8988T (cell line): Measurements from ENCODE around the gene FAM151B.
"Not testable (repeated sequence)": the region's sequence is repeated elsewhere in the genome, so short reads cannot be mapped to it uniquely, and the experiment has no call there.

Experiments used
- DNase-seq: peaks from one replicate; pipeline ENCODE4 v3.0.0; 2011

FAM151B gene

DNA sequence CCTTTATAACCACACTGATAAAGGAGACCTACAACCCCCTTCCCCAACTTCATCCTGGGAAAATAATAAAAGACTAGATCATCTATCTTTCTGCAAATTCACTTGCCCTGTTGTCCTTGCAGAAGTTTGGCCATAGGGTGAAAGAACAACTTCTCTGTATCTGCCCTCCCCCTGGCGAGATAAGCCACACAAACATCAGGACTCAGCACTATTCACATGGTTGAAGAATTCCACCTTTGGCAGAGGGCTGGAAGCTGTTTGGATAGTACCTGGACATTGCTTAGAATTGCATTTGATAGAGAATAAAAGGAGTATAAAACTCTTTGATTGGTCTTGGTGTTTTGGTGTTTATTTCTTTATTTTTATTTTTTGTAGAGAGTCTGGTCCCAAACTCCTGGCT lies 16.9 kb downstream of the FAM151B start:
- no peak for DNase-seq

- no peak for DNase-seq
Measured at GRCh38 chr5:80507663-80508062, 19.8 kb downstream of the FAM151B start.

GRCh38 chr5:80508844-80509243 lies 20.9 kb downstream of the FAM151B start:
- no peak for DNase-seq

DNA sequence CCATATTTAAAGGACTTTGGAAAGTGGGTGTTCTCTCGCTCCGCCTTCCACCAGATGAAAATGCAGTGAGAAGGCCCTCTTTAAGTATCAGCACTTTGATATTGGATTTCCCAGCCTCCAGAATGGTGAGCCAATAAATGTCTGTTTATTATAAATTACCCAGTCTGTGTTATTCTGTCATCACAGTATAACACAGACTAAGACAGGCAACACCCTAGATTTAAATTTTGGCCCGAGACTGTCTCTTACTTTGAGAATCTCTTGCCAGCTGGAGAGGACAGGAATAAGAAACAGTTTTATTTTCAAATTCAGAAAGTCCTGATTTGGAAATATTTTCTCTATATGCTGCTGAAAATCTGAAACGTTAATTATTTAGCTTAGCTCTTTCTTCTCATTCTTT lies 21.5 kb downstream of the FAM151B start:
- DNase-seq: no peak

- no peak for DNase-seq
Measured at GRCh38 chr5:80516826-80517225, 28.9 kb downstream of the FAM151B start.

- DNase-seq: no peak
Measured at GRCh38 chr5:80540691-80541090, 52.8 kb downstream of the FAM151B start.

DNA sequence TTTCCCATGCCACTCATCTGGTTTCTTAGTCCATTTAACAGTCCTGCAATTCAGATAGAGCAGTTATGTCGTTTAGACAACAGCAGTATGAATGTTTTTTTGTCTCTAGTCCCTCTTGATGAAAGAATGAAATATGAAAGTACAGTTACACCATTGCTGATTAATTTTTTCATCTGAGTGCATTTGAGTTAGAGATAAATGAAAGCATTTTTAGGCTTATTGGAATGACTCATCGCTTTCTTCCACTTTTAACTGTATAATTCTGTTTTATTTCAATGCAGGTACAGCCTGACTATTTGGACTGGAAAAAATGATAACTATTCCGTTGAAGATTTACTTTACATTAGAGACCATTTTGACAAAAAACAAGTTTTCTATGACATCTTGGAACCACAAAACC lies 53.5 kb downstream of the FAM151B start:
- no peak for DNase-seq

- DNase-seq: no peak
Measured at GRCh38 chr5:80554646-80555045, 66.7 kb downstream of the FAM151B start.

DNA sequence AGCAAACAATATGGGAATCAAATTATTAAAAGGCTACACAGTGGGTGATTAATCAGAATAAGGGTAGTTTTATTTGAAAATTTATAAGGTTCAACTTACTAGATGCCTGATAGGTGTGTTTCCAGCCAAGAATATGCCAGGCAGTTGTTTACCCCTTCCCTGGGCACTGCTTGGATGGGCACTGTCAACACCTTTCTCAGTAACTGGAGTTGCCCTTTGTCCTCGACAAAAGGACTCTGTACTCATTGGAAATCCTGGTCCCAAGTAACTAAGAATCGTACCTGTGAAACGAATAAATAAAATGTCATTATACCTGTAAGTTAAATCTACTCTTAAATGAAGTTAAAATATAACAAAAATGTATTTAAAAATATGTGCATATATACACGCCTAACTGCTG lies 67.2 kb downstream of the FAM151B start:
- no peak for DNase-seq

- no peak for DNase-seq
Measured at GRCh38 chr5:80559244-80559643, 71.3 kb downstream of the FAM151B start.

- DNase-seq: no peak
Measured at GRCh38 chr5:80565330-80565729, 77.4 kb downstream of the FAM151B start.

DNA sequence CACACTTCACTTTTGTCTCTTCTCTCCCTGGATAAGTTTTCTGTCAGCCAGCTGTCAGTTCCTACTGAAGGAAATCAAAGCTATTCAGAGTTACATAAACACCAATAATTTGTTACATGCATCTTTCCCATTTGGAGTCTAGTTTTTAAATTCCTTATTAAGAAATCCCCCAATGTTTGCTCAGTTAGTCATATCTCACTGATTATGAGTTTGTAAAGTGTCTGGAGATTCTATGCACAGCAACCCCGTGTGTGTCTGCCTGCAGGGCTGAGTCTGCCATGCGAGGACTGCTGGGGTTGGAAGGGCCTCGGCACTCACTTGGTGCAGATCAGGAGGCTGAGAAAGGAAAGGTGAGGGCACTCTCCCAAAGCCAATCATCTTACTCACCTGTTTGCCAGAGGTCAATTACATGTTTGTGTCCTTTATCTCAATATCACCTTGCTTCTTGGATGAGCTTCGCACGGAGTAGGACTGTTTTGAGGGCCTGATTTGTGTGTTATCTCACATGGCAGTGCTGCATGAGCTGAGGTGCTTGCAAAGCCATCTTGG lies 78.9 kb downstream of the FAM151B start:
- no peak for DNase-seq

GRCh38 chr5:80568251-80568650 lies 80.4 kb downstream of the FAM151B start:
- DNase-seq: no peak

DNA sequence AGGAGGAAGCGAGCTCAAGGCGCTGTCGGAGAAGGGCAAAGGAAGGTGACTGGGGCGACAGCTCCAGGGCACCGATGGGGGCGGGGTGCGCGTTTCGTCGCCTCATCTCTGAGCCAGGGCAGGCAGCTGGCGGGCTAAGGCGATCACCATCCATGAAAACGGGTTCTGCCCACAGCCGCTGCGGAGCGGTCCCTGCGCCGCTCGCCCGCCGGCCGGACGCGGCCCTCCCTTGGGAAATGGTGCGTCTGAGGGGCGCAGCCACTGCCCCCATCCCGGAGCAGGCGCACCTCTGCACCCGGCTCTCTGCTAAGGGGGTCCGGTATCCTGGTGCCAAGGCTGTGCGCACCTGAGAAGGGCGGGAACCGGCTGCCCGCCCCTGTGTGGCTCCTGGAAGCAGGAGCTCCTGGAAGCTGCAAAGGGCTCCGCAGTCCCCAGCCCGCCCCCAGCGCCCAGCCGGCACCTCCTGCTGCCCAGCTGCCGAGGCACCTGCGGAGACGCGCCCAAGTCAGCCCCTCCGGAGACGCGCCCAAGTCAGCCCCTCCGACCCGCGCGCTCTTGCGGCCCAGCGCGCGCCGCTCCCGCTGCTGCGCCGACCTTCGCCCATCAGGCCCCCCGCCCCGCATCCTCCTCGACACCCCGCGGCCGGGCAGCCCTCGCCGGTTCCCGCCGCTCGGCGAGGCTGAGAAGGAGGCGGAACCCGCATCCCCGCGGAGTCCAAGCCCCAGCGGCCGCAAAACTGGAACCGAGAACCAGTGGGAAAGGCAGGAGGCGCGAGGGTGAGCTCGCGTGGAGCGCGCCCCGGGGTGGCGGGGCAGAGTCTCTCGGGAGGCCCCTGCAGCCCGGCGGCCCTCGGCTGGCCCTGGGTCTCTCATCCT lies 81.4 kb downstream of the FAM151B start:
- no peak for DNase-seq

GRCh38 chr5:80569961-80570786 lies 82.3 kb downstream of the FAM151B start, which contains the start of gene ANKRD34B:
ANKRD34B (minus strand) TSS chr5:80570280; CDS start chr5:80560019, 10,261 bp downstream.
- DNase-seq: peak; percentile 83

DNA sequence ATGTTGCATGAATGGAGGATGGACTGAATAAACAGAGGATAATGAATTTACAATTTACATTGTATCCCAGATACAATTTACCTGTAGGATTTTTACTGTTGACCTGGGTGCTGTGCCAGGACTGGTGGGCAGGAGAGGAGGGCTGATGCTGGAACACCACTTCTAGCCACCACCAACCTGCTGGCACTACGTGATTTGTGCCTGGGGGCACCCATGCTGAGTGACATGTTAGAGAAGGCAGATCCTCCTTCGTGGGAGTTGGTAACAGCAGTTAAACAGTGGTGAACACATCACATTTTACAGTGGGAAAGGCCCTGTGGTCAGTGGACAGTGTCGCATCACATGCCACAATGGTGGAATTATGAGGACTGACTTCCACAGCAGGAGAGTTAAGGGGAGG lies 85.2 kb downstream of the FAM151B start:
- DNase-seq: no peak

DNA sequence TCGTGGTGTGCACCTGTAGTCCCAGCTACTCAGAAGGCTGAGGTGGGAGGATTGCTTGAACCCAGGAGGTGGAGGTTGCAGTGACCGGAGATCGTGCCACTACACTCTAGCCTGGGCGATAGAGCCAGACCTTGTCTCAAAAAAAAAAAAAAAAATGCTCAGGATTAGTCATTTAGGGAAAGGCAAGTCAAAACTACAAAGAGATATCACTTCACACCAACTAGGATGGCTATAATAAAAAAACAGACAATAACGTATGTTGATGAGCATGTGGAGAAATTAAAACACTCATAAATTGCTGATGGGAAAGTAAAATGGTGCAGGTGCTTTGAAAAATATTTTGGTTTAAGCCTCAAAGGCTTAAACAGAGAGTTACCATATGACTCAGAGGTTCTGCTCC lies 88.5 kb downstream of the FAM151B start:
- DNase-seq: no peak

- DNase-seq: no peak
Measured at GRCh38 chr5:80577707-80578106, 89.8 kb downstream of the FAM151B start.

DNA sequence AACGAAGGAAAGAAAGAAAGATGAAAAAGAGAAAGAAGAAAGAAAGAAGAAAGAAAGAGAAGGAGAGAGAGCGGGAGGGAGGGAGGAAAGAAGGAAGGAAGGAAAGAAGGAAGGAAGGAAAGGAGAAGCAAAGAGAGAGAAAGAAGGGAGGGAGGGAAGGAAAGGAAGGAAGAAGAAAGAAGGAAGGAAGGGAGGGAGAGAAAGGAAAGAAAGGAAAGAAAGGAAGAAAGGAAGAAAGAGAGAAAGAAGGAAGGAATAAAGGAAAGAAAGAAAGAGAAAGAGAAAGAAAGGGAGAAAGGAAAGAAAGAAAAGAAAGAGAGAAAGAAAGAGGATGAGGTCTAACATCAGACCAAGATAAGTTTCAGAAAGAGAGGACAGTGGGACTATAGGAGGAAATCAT lies 91.2 kb downstream of the FAM151B start:
- DNase-seq: no peak

DNA sequence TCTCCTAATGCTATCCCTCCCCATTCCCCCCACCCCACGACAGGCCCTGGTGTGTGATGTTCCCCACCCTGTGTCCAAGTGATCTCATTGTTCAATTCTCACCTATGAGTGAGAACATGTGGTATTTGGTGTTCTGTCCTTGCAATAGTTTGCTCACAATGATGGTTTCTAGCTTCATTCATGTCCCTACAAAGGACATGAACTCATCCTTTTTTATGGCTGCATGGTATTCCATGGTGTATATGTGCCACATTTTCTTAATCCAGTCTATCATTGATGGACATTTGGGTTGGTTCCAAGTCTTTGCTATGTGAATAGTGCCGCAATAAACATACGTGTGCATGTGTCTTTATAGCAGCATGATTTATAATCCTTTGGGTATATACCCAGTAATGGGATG lies 92.4 kb downstream of the FAM151B start:
- DNase-seq: not testable (repeated sequence)

GRCh38 chr5:80584770-80585169 lies 96.9 kb downstream of the FAM151B start:
- DNase-seq: no peak

GRCh38 chr5:80588858-80589540 lies 101.1 kb downstream of the FAM151B start:
- DNase-seq: no peak

- DNase-seq: no peak
Measured at GRCh38 chr5:80590766-80591165, 102.9 kb downstream of the FAM151B start.
